Keratinocyte (primary cell): Measurements from ENCODE around the gene LEKR1. TPM values are rescaled to one million over a fixed set of nuclear protein-coding genes. Genes with fewer than 3 reads are reported as not detected.

Source experiments
- DNase-seq: peaks from one replicate; pipeline ENCODE4 v3.0.0-alpha.2; 2011; ENCODE audit warnings: low read depth, missing footprints, low spot score
- FAIRE-seq: peaks from 2 replicates; lab custom pipeline; 2011; peaks lifted over from hg19 to GRCh38; lab: Jason Lieb, UNC
- H2AFZ ChIP-seq: 2 replicates; pipeline ENCODE4 v1.6.0; 2012; ENCODE audit warnings: low read length, control low read depth, inconsistent platforms; ENCODE audit not compliant: control insufficient read depth
- H3K27ac ChIP-seq: 2 replicates; pipeline ENCODE4 v1.5.1; 2011; ENCODE audit warnings: low read length; ENCODE audit not compliant: control insufficient read depth, insufficient read depth
- H3K27me3 ChIP-seq: 3 replicates; pipeline ENCODE4 v1.6.0; 2011; ENCODE audit warnings: low read length; ENCODE audit not compliant: control insufficient read depth, insufficient read depth; ENCODE audit errors: extremely low read depth
- H3K36me3 ChIP-seq, 2 experiments: 2 replicates in 1 of 2; 3 replicates in 1 of 2; pipeline ENCODE4 v1.5.1; 2011; ENCODE audit warnings: low read length in 2 of 2, mild to moderate bottlenecking in 1 of 2; ENCODE audit not compliant: control insufficient read depth in 2 of 2, insufficient read depth in 2 of 2; ENCODE audit errors: extremely low read depth in 1 of 2
- H3K4me1 ChIP-seq: 3 replicates; pipeline ENCODE4 v1.5.1; 2011; ENCODE audit warnings: low read length; ENCODE audit not compliant: control insufficient read depth, insufficient read depth; ENCODE audit errors: extremely low read depth
- H3K4me2 ChIP-seq: 3 replicates; pipeline ENCODE4 v1.6.0; 2011; ENCODE audit warnings: low read depth, low read length; ENCODE audit not compliant: control insufficient read depth, insufficient read depth; ENCODE audit errors: extremely low read depth
- H3K4me3 ChIP-seq, 3 experiments: fragments of 200-600 bp in 1 of 3; sonication (generic) in 1 of 3; 2 replicates in 2 of 3; 3 replicates in 1 of 3; pipeline ENCODE4 v1.5.1; 2011 to 2016; ENCODE audit warnings: low read length in 3 of 3, mild to moderate bottlenecking in 3 of 3, control low read depth in 2 of 3, inconsistent platforms in 1 of 3, low read depth in 1 of 3, mixed read lengths in 1 of 3, mixed run types in 1 of 3, moderate library complexity in 1 of 3; ENCODE audit not compliant: control insufficient read depth in 2 of 3, insufficient read depth in 2 of 3; ENCODE audit errors: extremely low read depth in 1 of 3
- H3K79me2 ChIP-seq: 2 replicates; pipeline ENCODE4 v1.6.0; 2012; ENCODE audit warnings: low read length; ENCODE audit not compliant: control insufficient read depth, insufficient read depth
- H3K9ac ChIP-seq: 3 replicates; pipeline ENCODE4 v1.6.0; 2011; ENCODE audit warnings: low read length; ENCODE audit not compliant: control insufficient read depth, insufficient read depth; ENCODE audit errors: extremely low read depth
- H3K9me1 ChIP-seq: 3 replicates; pipeline ENCODE4 v1.6.0; 2011; ENCODE audit warnings: low read length; ENCODE audit not compliant: control insufficient read depth, insufficient read depth; ENCODE audit errors: extremely low read depth
- H3K9me3 ChIP-seq: 2 replicates; pipeline ENCODE4 v1.5.1; 2012; ENCODE audit warnings: low read depth, low read length; ENCODE audit not compliant: control insufficient read depth
- H4K20me1 ChIP-seq: 3 replicates; pipeline ENCODE4 v1.6.0; 2011; ENCODE audit warnings: low read length; ENCODE audit not compliant: control insufficient read depth, insufficient read depth; ENCODE audit errors: extremely low read depth
- CTCF ChIP-seq, 3 experiments: IDR thresholded peaks in 1 of 3; conservative IDR thresholded peaks in 1 of 3; optimal IDR thresholded peaks in 1 of 3; 2 replicates in 2 of 3; 3 replicates in 1 of 3; pipeline versions ENCODE3 to v1.5.1; 2011; ENCODE audit warnings: low read length in 3 of 3, mild to moderate bottlenecking in 3 of 3, moderate library complexity in 2 of 3, control low read depth in 1 of 3, inconsistent platforms in 1 of 3; ENCODE audit not compliant: insufficient read depth in 2 of 3; ENCODE audit errors: extremely low read depth in 1 of 3
- EZH2 ChIP-seq: IDR thresholded peaks from one replicate; pipeline ENCODE4 v1.6.1; 2012; ENCODE audit warnings: inconsistent platforms, mild to moderate bottlenecking, low read length, moderate library complexity
- dilution Hi-C: fragments of 300-500 bp; cut with MboI; formaldehyde crosslinking; loops from one replicate; pipeline ENCODE4 v1.7.0; 2020; ENCODE audit warnings: low sequenced_read_pairs; ENCODE audit not compliant: extremely low pct_ligation_motif_present
- polyA plus RNA-seq, 5 experiments: library from polyadenylated mRNA; depleted of rRNA in 3 of 5; stranded (reverse) in 3 of 5; stranded (forward) in 1 of 5; unstranded in 1 of 5; fragments of >200 nt; gene quantifications; 1 replicate in 1 of 5; 2 replicates in 3 of 5; 3 replicates in 1 of 5; pipeline versions ENCODE4 v1.2.1 to v1.2.3, GENCODE V29; 2011 to 2012; ENCODE audit warnings: missing spikeins in 2 of 5, low read depth in 1 of 5, low replicate concordance in 1 of 5

LEKR1 gene
- polyA plus RNA-seq, 1 donor (not counting 4 experiments of a cell fraction or from before 2014, with no cell fraction given): 0.63 TPM

GRCh38 chr3:157026091-157026490 is 199.9 kb downstream of the LEKR1 start:
- Histone ChIP-seq H3K9me3 (no peaks in the 10 kb centered on the region), H3K4me2 (peak overlapping the region; percentile 7), H3K36me3 (no peaks in the 10 kb centered on the region), H3K27me3 (no peaks in the 10 kb centered on the region), H3K27ac (no peak overlapping the region), H3K9me1 (no peaks in the 10 kb centered on the region), H2AFZ (peak overlapping the region; percentile 57), H3K4me3 (no peak overlapping the region), H3K9ac (no peak overlapping the region), H4K20me1 (no peaks in the 10 kb centered on the region), H3K79me2 (no peaks in the 10 kb centered on the region), H3K4me1 (peaks cover 17% of the 10 kb centered on the region)
- FAIRE-seq (peak; percentile 77), DNase-seq (peak; percentile 42)
- TF ChIP-seq EZH2: no peak
- TF ChIP-seq CTCF (optimal IDR thresholded peaks at IDR 0.05 in 1 of 3, IDR thresholded peaks at IDR 0.05 in 1 of 3, conservative IDR thresholded peaks at IDR 0.05 in 1 of 3; ENCODE audit: extremely low read depth in 1 of 3, insufficient read depth in 2 of 3, low read length in 3 of 3): no peak
- dilution Hi-C loops: no loop called here

- Histone ChIP-seq H3K4me1 (peaks cover 17% of the 10 kb centered on the region), H3K4me3 (no peak overlapping the region), H3K4me2 (no peak overlapping the region), H4K20me1 (no peaks in the 10 kb centered on the region), H3K9ac (no peak overlapping the region), H3K27ac (no peak overlapping the region), H3K9me3 (no peaks in the 10 kb centered on the region), H3K27me3 (no peaks in the 10 kb centered on the region), H3K36me3 (no peaks in the 10 kb centered on the region), H3K79me2 (no peaks in the 10 kb centered on the region), H2AFZ (no peak overlapping the region), H3K9me1 (no peaks in the 10 kb centered on the region)
- no peak for TF ChIP-seq CTCF (optimal IDR thresholded peaks at IDR 0.05 in 1 of 3, IDR thresholded peaks at IDR 0.05 in 1 of 3, conservative IDR thresholded peaks at IDR 0.05 in 1 of 3; ENCODE audit: extremely low read depth in 1 of 3, insufficient read depth in 2 of 3, low read length in 3 of 3)
- no peak for TF ChIP-seq EZH2
- DNase-seq (no peak), FAIRE-seq (no peak)
- dilution Hi-C loops: no loop called here
These were observed 201.9 kb downstream of the LEKR1 start for GRCh38 chr3:157027861-157028745.
